HG03064 (cell line): ENCODE data around the gene CYB561D2.

Source experiments
- ATAC-seq: cut with Tn5 transposase; IDR thresholded peaks from one replicate; pipeline ENCODE4 v1.9.1; 2021; ENCODE audit warnings: low read depth; ENCODE audit not compliant: unreplicated experiment

Gene CYB561D2

DNA sequence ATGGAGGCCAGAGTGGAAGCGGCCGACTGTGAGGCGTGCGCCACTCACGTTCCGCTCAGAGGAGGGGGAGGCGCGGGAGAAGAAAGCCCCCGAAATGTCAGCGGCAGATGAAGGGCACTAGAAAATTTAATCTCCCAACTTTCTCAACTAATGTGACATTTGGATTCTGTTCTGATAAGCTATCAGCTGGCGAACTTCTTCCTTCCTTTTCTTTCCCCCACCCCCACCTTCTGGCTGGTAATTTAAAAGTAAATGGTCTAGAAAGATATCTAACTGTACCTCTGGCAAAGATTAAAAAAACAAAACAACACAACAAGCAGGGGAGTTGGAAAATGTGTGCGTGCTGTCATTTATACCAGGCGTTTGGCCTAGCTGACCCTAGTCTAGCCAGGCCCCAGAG lies 35.1 kb downstream of the CYB561D2 start:
- no peak for ATAC-seq

DNA sequence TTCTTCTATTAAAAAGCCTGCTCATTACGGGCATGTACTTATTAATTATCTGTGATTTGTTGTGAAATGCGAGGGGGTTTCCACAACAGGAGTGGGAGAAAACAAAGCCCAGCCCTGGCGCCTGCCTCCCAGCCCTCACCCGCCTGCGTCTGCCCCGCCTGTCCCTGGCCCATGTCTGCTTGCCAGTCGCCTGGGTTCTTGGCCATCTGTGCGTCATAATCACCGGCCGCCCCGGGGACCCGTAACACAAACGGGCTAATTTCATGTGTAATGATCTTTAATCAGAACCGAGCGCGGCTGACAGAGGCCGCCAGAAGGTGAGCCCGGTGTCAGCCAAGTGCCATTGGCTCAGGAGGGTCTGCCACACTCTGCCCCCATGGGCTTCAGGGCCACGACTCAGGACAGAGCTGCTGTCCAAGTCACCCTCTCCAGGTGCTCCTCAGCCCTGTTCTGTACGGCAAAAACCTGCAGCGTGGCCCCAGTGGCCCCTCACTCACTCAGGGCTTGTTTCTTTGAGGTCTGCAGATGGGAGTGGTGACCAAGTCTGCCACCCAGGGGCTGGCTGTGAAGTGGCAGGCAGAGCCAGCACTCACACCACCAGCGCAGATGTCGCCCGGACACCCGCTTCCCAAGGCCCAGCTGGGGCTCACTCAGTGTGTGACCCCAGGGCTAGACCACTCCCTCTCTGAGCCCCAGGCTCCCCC lies 37.5 kb downstream of the CYB561D2 start:
- ATAC-seq, result no peak

DNA sequence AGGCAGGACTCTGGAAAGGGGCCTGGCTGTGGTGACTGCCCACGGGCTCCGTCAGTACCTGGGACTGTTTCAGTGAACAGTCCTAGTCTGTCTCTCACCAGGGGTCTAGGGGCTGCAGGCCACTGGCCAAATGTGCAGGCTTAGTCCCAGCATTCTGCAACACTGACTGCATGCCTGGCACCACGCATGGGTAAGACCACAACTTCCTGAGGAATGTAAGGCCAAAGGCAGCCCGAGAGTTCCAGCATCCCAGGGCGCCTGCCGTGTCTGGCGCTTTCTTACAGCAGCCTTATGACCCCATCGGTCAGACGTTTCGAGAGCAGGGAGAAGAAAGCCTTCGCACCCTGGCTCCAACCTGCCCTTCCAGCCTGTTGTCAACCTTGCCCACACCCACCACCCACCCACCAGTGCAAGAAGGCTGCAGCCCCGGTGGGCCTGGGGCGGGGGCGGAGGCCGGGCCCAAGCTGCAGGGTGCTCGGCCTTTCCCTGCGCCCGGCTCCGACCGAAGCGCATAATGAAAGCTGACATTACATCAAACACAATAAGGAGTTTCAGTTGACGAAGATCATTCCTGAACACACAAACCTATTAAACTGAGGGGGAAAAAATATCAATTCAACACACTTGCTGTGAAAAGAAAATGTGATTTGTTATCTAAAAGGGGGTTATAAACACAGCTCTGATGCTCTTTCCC lies 38.2 kb downstream of the CYB561D2 start:
- ATAC-seq, result no peak

DNA sequence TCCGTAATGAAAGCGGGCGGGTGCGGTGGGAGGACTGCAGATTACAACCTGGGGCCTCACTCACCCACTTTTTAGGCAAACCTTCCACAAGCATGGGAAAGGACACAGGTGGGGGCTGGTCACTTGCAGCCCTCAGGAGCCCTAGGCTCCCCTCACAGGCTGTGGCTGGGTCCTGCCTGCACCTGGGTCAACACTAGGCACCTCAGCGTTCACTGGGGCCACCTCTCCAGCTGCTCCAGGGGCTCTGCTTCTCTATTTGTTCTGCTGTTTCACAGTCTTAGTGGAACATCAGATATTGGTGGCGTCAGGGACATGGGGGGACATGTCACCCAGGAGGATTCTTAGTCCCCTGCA lies 38.7 kb downstream of the CYB561D2 start:
- no peak for ATAC-seq

DNA sequence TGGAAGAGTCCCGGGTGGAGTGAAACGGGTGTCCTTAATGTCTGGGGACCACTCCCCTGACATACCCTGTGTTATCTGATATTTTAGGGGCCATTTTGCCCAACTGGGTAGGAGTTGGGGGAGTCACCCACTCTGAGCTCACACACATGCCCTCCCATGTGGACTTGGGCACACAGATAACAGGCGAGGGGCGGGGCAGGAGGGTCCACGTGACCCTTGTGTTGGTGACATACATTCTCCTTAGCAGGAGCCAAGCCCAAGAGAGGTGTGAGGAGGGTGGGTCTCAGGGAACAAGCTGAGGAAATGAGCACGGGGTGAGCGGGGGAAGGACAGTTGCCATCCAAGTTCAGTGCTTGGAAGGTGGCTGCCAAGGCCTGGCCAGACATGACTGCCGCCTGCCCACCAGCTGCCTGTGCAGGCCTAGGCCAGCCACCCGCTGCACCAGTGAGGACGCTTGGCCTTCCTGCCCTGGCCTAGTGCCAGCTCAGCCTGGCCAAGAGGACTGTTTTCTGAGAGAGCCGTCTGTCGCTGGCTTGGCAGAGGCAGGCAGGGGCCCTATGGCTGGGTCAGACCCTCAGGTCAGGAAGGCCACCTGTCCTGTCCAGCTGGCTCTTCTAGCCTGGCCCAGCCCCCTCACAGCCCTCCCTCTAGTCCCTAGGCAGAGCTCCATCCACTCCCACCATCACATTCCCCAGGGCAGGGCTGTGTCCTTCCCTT lies 40.0 kb downstream of the CYB561D2 start:
- no peak for ATAC-seq

DNA sequence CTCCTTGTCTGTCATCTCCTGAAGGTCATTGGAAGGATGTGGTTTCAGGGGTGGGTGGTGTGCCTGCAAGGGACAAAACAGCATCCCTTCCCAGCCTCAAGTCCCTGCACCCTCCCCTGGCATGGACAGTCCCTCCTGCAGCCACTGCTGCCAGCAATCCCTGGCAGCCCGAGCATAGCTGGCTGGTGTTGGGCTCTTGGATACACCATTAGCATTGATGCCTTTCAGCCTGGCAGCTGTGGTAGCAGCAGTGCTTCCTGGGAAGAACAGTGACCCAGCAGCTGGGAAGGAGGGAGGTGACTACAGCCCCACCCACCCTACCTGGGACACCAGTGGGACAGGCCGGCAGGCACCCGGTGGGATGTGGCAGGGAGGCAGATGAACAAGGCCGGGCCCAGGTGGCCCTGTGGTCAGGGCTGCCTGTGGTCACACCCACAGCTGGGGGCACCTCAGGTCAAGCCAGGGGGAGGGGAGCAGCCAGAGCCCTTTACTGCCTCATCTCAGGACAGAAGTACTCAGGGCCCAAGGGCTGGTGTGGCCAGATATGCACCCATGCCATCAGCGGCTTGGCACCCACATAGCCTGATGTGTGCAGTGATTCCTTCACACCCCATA lies 41.5 kb downstream of the CYB561D2 start:
- no peak for ATAC-seq

DNA sequence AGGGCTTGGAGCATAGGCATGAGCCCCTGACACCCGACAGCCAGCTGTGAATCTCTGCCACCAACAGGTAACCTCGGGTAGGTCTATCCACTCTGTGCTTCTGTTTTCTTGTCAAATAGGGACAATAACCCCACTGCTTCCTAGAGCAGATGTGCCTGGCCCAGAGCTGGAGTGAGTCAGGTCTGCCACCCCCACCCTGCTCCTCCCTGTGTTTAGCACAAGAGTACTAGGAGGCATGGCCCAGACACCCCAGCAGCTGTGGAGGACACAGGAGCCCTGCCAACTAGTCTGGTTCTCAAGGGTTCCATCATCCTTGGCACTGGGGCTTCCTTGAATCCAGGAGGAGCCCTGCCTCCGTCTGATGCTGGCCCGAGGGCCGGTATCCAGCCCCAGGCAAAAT lies 42.4 kb downstream of the CYB561D2 start:
- ATAC-seq, result no peak

DNA sequence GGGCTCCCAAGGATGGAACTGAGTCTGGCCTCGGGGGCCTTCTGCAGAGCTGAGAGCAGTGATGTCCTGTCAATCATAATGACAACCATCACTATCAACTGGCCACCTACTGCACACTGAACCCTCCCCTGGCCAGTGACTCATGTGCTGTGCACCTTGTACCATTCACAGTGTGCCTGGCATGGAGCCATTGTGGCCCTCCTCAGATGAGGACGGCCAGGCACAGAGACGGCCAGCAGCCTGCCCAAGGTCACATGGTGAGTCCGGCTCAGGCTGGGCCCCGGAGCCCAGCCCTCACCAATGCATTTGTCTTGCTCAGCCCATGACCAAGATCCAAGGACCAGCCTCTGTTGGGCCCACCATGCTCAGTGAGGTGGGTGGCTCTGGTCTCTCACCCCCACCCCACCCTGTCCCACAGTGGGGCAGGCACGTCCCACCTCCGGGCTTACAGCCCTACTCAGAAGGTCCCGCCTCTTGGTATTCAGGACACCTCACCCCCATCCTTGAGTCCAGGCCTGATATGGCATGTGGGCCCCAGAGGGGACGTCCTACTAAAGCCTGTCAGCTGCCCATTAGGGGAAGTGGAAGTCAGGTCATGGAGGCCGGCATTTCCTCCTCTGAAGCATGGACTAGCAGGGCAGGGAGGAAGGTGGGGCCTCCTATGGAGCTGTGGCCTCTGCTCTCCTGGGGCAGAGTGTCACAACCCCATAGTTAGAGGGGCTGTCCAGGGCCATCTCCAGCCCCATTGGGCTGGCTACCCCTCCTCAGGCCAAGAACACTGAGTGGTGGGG lies 44.6 kb downstream of the CYB561D2 start:
- ATAC-seq, result no peak

DNA sequence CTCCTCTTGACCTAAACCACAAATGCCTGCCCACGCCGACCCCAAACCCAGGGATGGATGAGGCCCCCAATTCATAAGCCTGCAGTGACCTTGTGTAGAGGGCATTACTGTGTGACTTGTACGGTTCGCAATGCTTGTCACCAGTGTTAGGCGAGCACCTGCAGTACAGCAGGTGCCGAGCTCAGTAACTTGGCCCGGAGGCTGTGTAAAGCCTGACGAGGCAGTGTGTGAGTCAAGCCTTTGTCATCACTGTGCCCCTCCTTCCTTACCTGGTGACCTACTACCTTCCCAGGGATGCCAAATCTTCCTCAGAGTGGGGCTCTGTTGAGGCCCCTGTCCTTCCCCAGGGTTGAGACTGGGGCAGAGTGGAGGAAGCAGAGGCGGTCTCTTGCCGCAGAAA lies 45.8 kb downstream of the CYB561D2 start:
- no peak for ATAC-seq

DNA sequence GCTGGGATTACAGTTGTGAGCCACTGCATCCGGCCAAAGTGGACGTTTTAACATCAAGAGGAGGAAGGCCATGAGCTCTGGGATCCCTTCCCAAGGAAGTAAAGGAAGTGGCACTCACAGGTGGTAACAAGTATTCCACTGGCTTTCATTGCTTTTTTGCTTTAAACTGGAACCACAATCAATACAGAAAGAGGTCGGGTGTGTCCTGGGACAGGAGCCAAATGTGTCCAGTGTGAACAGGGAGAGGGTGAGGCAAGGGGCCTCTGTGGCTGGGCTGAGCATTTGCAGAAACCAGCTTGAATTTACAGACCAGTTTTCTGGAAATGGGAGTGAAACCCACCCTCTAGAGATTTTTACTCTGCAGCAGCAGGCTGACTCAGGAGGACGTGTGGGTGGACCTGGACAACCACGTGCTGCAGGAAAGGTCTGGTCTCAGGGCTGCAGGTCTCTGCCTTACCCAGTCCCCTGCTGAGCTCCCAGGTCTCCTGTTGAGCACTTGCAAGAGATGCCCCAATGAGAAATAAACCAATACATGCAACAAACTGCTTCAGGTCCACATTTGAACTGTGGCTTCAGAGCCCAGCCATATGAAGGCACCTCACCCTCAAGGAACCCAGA lies 51.4 kb downstream of the CYB561D2 start:
- no peak for ATAC-seq
